Measurements from ENCODE around the gene JPH4. TPM values are rescaled to one million over a fixed set of nuclear protein-coding genes. Genes with fewer than 3 reads are reported as not detected.

JPH4 gene
- total RNA-seq, 2 donors from 2014 or later = 0.18 to 0.91 TPM

DNA sequence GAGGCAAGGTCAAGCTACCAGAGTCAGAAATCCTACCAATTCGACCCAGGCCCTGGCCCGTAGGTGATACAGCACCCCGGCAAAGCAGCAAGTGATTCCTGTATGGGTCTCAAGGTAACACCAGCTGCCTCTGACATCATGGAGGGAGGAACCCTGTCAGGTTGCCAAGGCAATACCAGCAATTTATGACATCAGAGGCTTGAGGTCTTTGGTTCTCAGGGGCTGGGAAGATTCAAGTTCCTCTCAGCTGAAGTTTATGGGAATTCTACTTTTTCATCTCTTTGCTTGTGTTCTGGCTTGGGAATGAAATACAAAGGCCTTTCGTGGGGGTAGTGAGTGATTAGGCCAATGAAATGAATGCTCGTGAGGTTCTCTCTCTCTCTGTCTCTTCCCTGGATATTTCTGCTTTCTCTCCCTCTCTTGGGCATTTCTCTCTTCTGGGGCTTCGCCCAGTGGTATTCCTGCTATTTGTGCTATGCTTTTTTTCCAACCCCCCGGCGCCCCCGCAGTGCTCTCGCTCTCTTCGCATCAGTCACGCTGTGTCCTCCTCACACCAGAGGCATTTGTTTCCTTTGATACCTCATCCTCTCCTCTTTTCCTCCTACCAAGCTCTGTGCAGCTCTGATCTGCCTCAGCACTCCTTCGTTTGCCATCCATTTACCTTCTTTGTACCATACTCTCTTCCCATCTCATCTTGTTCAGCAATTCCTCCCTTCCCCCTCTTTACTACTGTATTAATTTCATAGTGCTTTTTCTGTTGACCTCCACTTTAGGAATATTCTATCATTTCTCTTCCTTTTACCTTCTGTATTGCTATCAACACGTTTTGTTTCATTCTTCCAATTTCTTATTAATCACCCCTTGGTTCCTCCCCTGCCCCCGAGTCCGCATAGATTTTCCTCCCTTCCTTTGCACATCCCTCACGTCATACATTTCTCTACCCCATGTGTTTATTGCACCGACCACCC lies 30.0 kb downstream of the JPH4 start:
- Histone ChIP-seq H3K27me3 (ENCODE audit: control insufficient read depth, insufficient read depth, low read length, poor library complexity, severe bottlenecking) (no peaks in the 10 kb centered on the region), H3K9me3 (ENCODE audit: control insufficient read depth, low read length) (no peaks in the 10 kb centered on the region), H3K4me3 (ENCODE audit: low read length) (no peak overlapping the region), H3K27ac (ENCODE audit: low read depth, low read length) (peak overlapping the region; percentile 61), H3K36me3 (ENCODE audit: control insufficient read depth, insufficient read depth, low read length) (no peaks in the 10 kb centered on the region), H3K9ac (ENCODE audit: extremely low read depth, low read length, poor library complexity, severe bottlenecking) (no peak overlapping the region), H3K4me1 (ENCODE audit: control insufficient read depth, insufficient read depth, low read length) (no peaks in the 10 kb centered on the region)
- Mint-ChIP-seq H3K27me3 (ENCODE audit: insufficient read depth) (no peaks in the 10 kb centered on the region), H3K4me1 (peaks cover 24% of the 10 kb centered on the region), H3K36me3 (ENCODE audit: low read depth) (no peaks in the 10 kb centered on the region), H3K27ac (no peak overlapping the region), H3K4me3 (no peak overlapping the region), H3K9me3 (no peaks in the 10 kb centered on the region)
- WGBS, 2 experiments (ENCODE audit: insufficient coverage in 1 of 2, insufficient read length in 1 of 2) = 38 to 41% methylated on average over 17 to 18 of the region's 18 CpGs
- TF ChIP-seq CTCF (conservative IDR thresholded peaks at IDR 0.05) = no peak
- DNase-seq = peak; percentile 81

DNA sequence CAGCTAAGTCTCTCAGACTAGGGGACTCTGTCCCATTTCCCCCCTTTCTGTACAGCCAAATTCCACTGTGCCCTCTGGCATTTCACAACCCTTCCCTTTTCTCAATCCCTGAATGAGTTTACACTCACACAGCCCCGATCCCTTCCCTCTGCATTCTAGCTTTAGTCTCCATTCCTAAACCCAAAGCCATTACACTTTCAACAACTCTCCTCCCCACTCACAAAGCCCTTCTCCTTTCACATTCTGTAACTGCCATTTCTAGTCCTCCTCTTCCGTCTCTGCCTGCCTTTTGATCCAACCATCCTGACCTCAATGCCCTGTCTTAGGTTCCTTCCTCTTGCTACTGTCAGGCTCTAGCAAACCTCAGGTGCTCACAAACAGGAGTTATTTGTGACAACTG lies 30.7 kb downstream of the JPH4 start:
- no peak overlapping the region for H3K9ac ChIP-seq (ENCODE audit: extremely low read depth, low read length, poor library complexity, severe bottlenecking)
- Mint-ChIP-seq H3K27me3 (ENCODE audit: insufficient read depth) (no peaks in the 10 kb centered on the region), H3K4me1 (peaks cover 24% of the 10 kb centered on the region), H3K27ac (no peak overlapping the region), H3K36me3 (ENCODE audit: low read depth) (peaks cover 4% of the 10 kb centered on the region), H3K4me3 (no peak overlapping the region), H3K9me3 (no peaks in the 10 kb centered on the region)
- no peaks in the 10 kb centered on the region for H3K4me1 ChIP-seq (ENCODE audit: control insufficient read depth, insufficient read depth, low read length)
- H3K9me3 ChIP-seq (ENCODE audit: control insufficient read depth, low read length) = no peaks in the 10 kb centered on the region
- no peak for TF ChIP-seq CTCF (conservative IDR thresholded peaks at IDR 0.05)
- H3K27me3 ChIP-seq (ENCODE audit: control insufficient read depth, insufficient read depth, low read length, poor library complexity, severe bottlenecking) = no peaks in the 10 kb centered on the region
- WGBS, 2 experiments (ENCODE audit: insufficient coverage in 1 of 2, insufficient read length in 1 of 2) = 74 to 79% methylated on average over 2 of the region's 2 CpGs
- DNase-seq = no peak
- H3K27ac ChIP-seq (ENCODE audit: low read depth, low read length) = peak overlapping the region; percentile 61
- no peak overlapping the region for H3K4me3 ChIP-seq (ENCODE audit: low read length)
- peaks cover 5% of the 10 kb centered on the region for H3K36me3 ChIP-seq (ENCODE audit: control insufficient read depth, insufficient read depth, low read length)

DNA sequence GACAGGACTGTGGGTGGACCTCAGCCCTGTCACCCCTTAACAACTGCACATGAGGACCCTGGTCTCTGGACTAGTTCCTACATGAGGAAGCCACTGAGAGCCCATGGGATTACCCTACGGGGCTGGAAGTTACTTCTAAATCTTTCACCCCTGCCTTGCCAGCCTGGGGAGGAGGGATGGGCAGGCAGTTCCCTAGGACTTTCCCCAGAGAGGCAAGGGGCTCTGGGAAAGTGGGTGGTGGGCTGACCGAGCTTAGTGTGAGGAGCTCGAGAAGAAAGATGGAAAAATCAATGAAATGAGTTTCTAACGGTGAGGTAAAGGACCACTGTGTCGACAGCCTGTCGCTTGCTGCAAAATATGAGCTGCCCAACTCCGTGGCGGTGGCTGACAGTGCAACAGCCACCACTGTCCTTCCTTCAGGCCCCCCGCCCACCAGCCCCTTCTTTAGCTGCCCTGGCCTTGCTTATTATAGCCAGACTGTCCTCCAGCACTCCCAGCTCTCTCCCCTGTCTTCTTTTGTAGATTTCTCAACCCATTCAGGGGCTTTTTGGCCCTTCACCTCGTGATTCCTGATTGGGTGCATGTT lies 32.0 kb downstream of the JPH4 start:
- H3K27me3 Mint-ChIP-seq (ENCODE audit: insufficient read depth) = no peaks in the 10 kb centered on the region
- TF ChIP-seq CTCF (conservative IDR thresholded peaks at IDR 0.05) = no peak
- H3K27ac Mint-ChIP-seq = no peak overlapping the region
- no peak for DNase-seq
- Histone ChIP-seq H3K27me3 (ENCODE audit: control insufficient read depth, insufficient read depth, low read length, poor library complexity, severe bottlenecking) (no peaks in the 10 kb centered on the region), H3K36me3 (ENCODE audit: control insufficient read depth, insufficient read depth, low read length) (peaks cover 6% of the 10 kb centered on the region), H3K27ac (ENCODE audit: low read depth, low read length) (no peak overlapping the region), H3K4me3 (ENCODE audit: low read length) (no peak overlapping the region), H3K9me3 (ENCODE audit: control insufficient read depth, low read length) (no peaks in the 10 kb centered on the region), H3K9ac (ENCODE audit: extremely low read depth, low read length, poor library complexity, severe bottlenecking) (no peak overlapping the region), H3K4me1 (ENCODE audit: control insufficient read depth, insufficient read depth, low read length) (no peaks in the 10 kb centered on the region)
- no peak overlapping the region for H3K4me3 Mint-ChIP-seq
- 86 to 88% methylated on average over 7 to 10 of the region's 10 CpGs for WGBS, 2 experiments (ENCODE audit: insufficient coverage in 1 of 2, insufficient read length in 1 of 2)
- H3K9me3 Mint-ChIP-seq = no peaks in the 10 kb centered on the region
- peaks cover 6% of the 10 kb centered on the region for H3K36me3 Mint-ChIP-seq (ENCODE audit: low read depth)
- H3K4me1 Mint-ChIP-seq = peaks cover 21% of the 10 kb centered on the region

All from endodermal cell (in vitro differentiated cells).